Skeletal muscle satellite cell (primary cell): Measurements from ENCODE around the gene ANKEF1.
"Not testable (repeated sequence)": the region's sequence is repeated elsewhere in the genome, so short reads cannot be mapped to it uniquely, and the experiment has no call there.

ENCODE experiments used
- H3K27me3 ChIP-seq: 2 replicates; pipeline ENCODE4 v1.7.0; 2013; ENCODE audit warnings: low read length; ENCODE audit not compliant: control insufficient read depth, insufficient read depth
- H3K36me3 ChIP-seq: 2 replicates; pipeline ENCODE4 v1.7.0; 2013; ENCODE audit warnings: mild to moderate bottlenecking, control low read depth, low read length; ENCODE audit not compliant: insufficient read depth
- H3K4me1 ChIP-seq: 2 replicates; pipeline ENCODE4 v1.7.0; 2013; ENCODE audit warnings: low read length; ENCODE audit not compliant: control insufficient read depth, insufficient read depth
- H3K4me2 ChIP-seq: 2 replicates; pipeline ENCODE4 v1.7.0; 2013; ENCODE audit warnings: mild to moderate bottlenecking, low read length
- H3K4me3 ChIP-seq: 2 replicates; pipeline ENCODE4 v1.7.0; 2013; ENCODE audit warnings: low read length
- H3K9ac ChIP-seq: 2 replicates; pipeline ENCODE4 v1.7.0; 2013; ENCODE audit warnings: mild to moderate bottlenecking, low read depth, low read length, moderate library complexity
- H3K9me3 ChIP-seq: replicated peaks from 2 replicates; pipeline ENCODE4 v1.7.0; 2013; ENCODE audit warnings: mild to moderate bottlenecking, control low read depth, low read length

The ANKEF1 gene

DNA sequence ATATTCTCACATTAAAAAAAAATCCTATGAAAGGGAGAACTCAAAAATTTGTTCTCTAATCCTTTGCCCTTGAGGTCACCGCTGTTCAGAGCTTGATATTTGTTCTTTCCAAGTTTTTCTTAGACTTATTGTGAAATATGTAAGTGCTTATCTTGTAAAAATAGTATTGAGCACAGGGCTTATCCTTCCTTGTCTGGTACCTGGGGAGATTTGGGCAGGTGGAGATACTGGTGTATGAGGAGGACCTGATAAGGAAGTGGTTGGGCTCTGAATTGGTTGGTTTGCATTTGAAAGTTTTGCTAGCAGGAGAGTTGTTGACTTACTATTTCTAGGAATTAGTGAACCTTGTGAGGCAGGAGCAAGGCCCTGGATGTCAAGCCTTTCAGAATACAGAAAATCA, 28.9 kb upstream of the ANKEF1 start:
- Histone ChIP-seq H3K4me2 (no peak overlapping the region), H3K4me1 (no peaks in the 10 kb centered on the region), H3K9me3 (no peaks in the 10 kb centered on the region), H3K36me3 (no peaks in the 10 kb centered on the region), H3K4me3 (no peak overlapping the region), H3K27me3 (peaks cover 3% of the 10 kb centered on the region), H3K9ac (no peak overlapping the region)

DNA sequence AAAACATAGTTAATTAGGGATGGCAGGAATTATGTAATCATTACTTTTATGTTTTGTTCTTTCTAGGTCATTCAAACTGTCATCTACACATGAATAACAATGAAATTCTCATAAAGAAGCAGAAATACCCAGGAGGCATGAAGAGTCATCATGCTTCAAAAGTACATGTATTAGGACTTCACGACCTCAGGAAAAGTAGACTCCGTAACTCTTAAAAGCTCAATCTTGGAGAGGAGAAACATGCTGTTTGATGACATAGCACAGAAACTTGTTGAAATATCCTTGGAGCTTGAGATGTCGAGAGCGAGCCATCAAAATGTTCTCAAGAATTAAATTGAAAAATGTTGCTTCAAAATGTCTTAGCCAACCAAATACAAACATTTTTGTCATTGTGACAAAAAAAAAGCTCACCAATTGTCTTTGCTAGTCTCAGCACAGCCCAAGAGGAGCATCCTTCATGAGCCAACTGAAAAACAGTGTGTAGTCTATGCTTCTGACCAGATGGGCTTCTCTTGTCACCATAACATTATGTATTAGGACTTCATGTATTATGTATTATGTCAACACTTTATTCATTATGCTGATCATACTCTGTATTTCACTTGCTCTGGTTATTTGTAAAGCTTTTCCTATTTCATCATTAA, 28.2 kb upstream of the ANKEF1 start:
- Histone ChIP-seq H3K36me3 (no peaks in the 10 kb centered on the region), H3K4me1 (no peaks in the 10 kb centered on the region), H3K9me3 (no peaks in the 10 kb centered on the region), H3K4me3 (no peak overlapping the region), H3K9ac (no peak overlapping the region), H3K27me3 (peaks cover 3% of the 10 kb centered on the region), H3K4me2 (no peak overlapping the region)

DNA sequence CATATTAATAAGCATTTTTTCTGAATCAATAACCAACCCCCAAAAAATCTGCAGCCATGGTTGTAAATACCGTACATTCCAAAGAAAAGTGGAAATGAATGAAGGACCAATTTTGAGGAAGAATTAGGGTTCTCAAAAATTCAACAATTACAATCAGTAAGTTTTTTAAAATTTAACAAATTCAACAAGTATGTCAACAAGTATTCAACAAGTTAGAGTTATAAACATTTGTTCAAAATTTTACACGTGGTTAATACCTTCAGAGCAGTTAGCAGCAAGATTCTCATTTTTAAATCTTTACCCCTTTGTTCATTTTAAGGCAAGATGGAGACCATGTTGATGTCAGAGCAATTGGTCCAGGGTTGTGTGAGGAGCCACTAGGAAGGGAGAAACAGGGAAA, 27.6 kb upstream of the ANKEF1 start:
- no peaks in the 10 kb centered on the region for H3K9me3 ChIP-seq
- peaks cover 3% of the 10 kb centered on the region for H3K27me3 ChIP-seq
- H3K9ac ChIP-seq, result no peak overlapping the region

DNA sequence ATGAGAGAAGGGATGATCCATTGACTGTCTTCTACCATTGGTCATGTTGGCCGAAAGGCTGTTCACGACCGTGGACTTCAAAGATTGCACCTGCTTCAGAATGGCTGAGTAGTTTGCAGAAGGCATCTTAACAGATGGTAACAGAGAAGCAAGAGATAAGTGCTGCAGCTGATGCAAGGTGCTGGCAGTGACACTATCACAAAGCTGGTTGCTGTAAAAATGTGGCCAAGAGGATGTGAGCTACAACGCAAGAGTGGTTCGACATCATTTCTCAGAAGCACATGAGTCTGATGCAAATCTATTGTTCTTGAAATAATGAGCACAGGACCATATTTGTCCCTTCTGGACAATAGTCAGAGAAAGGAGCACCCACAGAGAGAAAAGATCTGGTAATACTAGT, 27.0 kb upstream of the ANKEF1 start:
- H3K9me3 ChIP-seq, result no peaks in the 10 kb centered on the region
- H3K4me3 ChIP-seq, result no peak overlapping the region
- no peaks in the 10 kb centered on the region for H3K36me3 ChIP-seq
- no peaks in the 10 kb centered on the region for H3K4me1 ChIP-seq
- no peak overlapping the region for H3K9ac ChIP-seq
- H3K4me2 ChIP-seq, result no peak overlapping the region
- peaks cover 6% of the 10 kb centered on the region for H3K27me3 ChIP-seq

More for the DNA sequence above, 27.6 kb upstream of the ANKEF1 start:
- no peak overlapping the region for H3K4me3 ChIP-seq
- no peaks in the 10 kb centered on the region for H3K4me1 ChIP-seq
- no peaks in the 10 kb centered on the region for H3K36me3 ChIP-seq
- H3K4me2 ChIP-seq, result no peak overlapping the region

DNA sequence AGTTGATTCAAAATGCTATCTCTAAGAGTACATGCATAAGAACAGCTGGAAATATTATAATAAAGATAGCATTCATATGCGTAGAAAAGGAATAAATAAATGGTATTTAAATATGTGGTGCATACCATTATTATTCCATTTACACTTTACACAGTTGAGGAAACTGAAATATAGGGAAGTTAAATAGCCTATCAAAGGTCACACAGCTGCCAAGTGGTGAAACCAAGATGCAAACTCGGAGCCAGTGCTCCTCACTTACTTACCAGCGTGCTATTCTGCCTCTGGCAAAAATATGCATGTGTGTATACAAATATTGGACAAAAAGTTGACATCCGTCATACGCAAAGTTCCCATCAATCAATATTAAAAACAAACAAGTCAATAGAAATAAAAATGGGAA, 22.3 kb upstream of the ANKEF1 start:
- no peaks in the 10 kb centered on the region for H3K9me3 ChIP-seq
- H3K27me3 ChIP-seq, result peaks cover 6% of the 10 kb centered on the region
- H3K4me1 ChIP-seq, result no peaks in the 10 kb centered on the region

DNA sequence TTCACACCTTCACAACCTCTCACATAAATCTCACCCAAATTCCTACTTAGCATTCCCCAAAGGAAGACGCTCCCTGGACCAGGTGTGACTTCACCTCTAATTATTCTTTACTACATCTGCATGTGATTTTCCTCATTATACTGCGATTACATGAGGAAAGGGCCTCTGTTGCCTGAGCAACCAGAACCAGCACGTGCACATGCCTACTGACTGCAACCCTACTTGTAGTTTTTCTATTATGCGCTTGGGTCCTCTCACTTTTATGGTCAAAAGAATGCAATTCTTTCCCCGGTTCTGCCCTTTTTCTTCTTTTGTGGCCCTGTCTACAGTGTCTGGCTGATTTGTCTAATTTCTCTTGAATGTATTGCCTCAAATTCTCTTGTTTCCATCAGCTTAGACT, 20.4 kb upstream of the ANKEF1 start:
- Histone ChIP-seq H3K4me1 (no peaks in the 10 kb centered on the region), H3K4me3 (no peak overlapping the region), H3K27me3 (peaks cover 4% of the 10 kb centered on the region), H3K4me2 (no peak overlapping the region), H3K36me3 (no peaks in the 10 kb centered on the region), H3K9me3 (no peaks in the 10 kb centered on the region), H3K9ac (no peak overlapping the region)

More for the DNA sequence above, 22.3 kb upstream of the ANKEF1 start:
- no peak overlapping the region for H3K4me2 ChIP-seq
- no peaks in the 10 kb centered on the region for H3K36me3 ChIP-seq
- H3K9ac ChIP-seq, result no peak overlapping the region
- H3K4me3 ChIP-seq, result no peak overlapping the region

DNA sequence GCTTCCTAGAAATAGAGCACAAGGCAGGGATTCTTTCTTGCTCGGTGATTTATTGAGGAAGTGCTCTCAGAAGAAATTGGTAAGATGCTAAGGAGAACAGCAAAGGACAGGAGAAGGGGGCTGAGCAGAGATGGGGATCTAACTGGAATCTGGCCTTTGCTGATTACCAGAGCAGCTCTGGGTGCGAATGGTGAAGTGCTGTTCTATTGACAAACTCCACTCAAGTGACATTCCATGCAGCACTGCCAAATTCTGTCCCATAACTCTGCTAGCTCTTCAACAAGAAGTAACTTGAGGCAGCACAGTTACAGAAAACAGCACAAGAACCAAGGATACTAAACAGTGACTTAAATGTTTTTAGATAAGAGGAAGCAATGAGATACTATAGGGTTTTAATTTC, 13.8 kb upstream of the ANKEF1 start:
- Histone ChIP-seq H3K4me1 (no peaks in the 10 kb centered on the region), H3K9me3 (no peaks in the 10 kb centered on the region)

DNA sequence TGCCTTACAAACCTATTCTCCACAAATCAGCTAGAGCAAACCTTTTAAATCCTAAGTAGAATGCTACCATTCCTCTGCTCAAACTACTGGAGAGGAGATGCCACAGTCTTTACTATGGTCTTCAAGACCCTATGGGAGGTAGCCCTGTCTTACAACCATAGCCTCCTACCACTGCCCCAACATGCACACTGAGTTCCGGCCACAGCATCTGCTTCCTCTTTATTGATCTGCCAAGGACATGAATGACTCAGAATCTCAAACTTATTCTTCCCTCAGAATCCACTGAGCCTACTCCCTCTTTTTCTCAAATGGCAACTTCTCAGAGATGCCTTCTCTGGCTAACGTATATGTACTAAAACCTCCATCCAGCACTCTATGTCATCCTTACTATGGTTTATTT, 12.2 kb upstream of the ANKEF1 start:
- H3K4me1 ChIP-seq, result no peaks in the 10 kb centered on the region
- H3K4me3 ChIP-seq, result no peak overlapping the region
- H3K9ac ChIP-seq, result no peak overlapping the region
- H3K27me3 ChIP-seq, result peaks cover 10% of the 10 kb centered on the region
- H3K9me3 ChIP-seq, result no peaks in the 10 kb centered on the region
- H3K36me3 ChIP-seq, result no peaks in the 10 kb centered on the region
- H3K4me2 ChIP-seq, result no peak overlapping the region

More for the DNA sequence above, 13.8 kb upstream of the ANKEF1 start:
- peaks cover 10% of the 10 kb centered on the region for H3K27me3 ChIP-seq
- H3K9ac ChIP-seq, result no peak overlapping the region
- no peak overlapping the region for H3K4me2 ChIP-seq
- no peaks in the 10 kb centered on the region for H3K36me3 ChIP-seq
- H3K4me3 ChIP-seq, result no peak overlapping the region

DNA sequence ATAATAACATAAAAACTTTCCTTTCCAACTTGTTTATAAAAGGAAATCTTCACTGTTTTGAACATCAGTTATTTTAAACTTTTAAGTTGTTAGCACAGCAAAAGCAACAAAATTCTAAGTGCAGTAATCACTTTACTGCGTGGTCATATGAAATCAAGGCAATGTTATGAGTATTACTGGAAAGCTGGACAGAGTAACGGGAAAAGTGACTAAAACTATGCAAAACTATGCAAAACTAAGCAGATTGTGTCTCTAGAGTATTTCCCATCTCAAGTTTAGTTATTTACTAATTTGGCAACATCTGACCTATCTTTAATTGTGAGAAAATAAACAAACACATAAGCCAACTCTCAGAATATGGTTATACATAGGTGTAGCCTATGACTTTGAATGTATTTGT, 10.9 kb upstream of the ANKEF1 start:
- no peak overlapping the region for H3K4me3 ChIP-seq
- H3K36me3 ChIP-seq, result no peaks in the 10 kb centered on the region
- no peaks in the 10 kb centered on the region for H3K9me3 ChIP-seq
- no peak overlapping the region for H3K9ac ChIP-seq
- H3K27me3 ChIP-seq, result peaks cover 13% of the 10 kb centered on the region
- H3K4me2 ChIP-seq, result no peak overlapping the region
- no peaks in the 10 kb centered on the region for H3K4me1 ChIP-seq

DNA sequence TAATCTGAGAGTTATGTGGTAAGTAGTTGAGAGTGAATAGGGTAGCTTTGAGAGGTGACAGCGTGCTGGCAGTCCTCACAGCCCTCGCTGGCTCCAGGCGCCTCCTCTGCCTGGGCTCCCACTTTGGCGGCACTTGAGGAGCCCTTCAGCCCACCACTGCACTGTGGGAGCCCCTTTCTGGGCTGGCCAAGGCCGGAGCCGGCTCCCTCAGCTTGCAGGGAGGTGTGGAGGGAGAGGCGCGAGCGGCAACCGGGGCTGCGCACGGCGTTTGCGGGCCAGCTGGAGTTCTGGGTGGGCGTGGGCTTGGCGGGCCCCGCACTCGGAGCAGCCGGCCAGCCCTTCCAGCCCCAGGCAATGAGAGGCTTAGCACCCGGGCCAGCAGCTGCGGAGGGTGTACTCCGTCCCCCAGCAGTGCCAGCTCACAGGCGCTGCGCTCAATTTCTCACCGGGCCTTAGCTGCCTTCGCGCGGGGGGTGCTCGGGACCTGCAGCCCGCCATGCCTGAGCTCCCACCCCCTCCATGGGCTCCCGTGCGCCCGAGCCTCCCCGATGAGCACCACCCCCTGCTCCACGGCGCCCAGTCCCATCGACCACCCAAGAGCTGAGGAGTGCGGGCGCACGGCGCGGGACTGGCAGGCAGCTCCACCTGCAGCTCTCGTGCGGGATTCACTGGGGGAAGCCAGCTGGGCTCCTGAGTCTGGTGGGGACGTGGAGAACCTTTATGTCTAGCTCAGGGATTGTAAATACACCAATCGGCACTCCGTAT, 3.2 kb upstream of the ANKEF1 start:
- not testable (repeated sequence) for H3K4me1 ChIP-seq, H3K4me3 ChIP-seq, H3K9me3 ChIP-seq, H3K9ac ChIP-seq, H3K27me3 ChIP-seq, H3K4me2 ChIP-seq, H3K36me3 ChIP-seq

DNA sequence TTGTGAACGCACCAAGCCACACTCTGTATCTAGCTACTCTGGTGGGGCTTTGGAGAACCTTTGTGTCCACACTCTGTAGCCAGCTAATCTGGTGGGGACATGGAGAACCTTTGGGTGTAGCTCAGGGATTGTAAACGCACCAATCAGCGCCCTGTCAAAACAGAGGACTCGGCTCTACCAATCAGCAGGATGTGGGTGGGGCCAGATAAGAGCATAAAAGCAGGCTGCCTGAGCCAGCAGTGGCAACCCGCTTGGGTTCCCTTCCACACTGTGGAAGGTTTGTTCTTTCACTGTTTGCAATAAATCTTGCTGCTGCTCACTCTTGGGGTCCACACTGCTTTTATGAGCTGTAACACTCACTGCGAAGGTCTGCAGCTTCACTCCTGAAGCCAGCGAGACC, 2.5 kb upstream of the ANKEF1 start:
- not testable (repeated sequence) for H3K4me3 ChIP-seq, H3K9ac ChIP-seq, H3K36me3 ChIP-seq, H3K4me2 ChIP-seq, H3K9me3 ChIP-seq, H3K4me1 ChIP-seq, H3K27me3 ChIP-seq
